Adrenal gland (tissue), 5 donors: ENCODE data around the gene C1orf232.

Experiments
- POLR2A ChIP-seq, 2 donors: fragments of 450-650 bp; IDR thresholded peaks; one replicate each; pipeline ENCODE4 v1.6.1; 2017; ENCODE audit warnings: antibody characterized with exemption in 2 of 2, mild to moderate bottlenecking in 2 of 2, moderate library complexity in 1 of 2
- TF ChIP-seq, protein P1 (sequence below), 6 experiments: fragments of 450-650 bp in 4 of 6; fragments of 200-600 bp in 2 of 6; sonication (generic) in 1 of 6; IDR thresholded peaks; 1 replicate in 5 of 6; 2 replicates in 1 of 6; pipeline versions ENCODE4 v1.5.1 to v1.8.0; 2016 to 2021; ENCODE audit warnings: antibody characterized with exemption in 6 of 6, mild to moderate bottlenecking in 2 of 6, moderate library complexity in 1 of 6
- donor health status: DM: no; HTN: no; CAD: no.

DNA sequence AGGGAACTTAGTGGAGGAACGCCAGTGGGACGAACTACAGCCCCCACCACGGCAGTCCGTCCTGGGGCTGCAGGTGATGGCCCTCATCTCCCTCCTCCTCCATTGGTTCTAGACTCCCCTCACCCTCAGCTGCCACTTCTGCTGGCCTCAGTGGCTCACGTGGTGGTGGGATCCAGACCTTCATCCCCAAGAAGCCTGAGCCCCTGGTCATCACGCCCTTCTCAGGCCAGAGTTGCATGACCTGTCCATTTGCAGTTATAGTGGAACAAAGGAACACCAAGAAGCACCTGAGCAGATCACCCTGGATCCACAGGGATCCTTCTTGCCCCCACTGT is 22.8 kb downstream of the C1orf232 start:
- TF ChIP-seq, protein P1, sequence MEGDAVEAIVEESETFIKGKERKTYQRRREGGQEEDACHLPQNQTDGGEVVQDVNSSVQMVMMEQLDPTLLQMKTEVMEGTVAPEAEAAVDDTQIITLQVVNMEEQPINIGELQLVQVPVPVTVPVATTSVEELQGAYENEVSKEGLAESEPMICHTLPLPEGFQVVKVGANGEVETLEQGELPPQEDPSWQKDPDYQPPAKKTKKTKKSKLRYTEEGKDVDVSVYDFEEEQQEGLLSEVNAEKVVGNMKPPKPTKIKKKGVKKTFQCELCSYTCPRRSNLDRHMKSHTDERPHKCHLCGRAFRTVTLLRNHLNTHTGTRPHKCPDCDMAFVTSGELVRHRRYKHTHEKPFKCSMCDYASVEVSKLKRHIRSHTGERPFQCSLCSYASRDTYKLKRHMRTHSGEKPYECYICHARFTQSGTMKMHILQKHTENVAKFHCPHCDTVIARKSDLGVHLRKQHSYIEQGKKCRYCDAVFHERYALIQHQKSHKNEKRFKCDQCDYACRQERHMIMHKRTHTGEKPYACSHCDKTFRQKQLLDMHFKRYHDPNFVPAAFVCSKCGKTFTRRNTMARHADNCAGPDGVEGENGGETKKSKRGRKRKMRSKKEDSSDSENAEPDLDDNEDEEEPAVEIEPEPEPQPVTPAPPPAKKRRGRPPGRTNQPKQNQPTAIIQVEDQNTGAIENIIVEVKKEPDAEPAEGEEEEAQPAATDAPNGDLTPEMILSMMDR (IDR thresholded peaks at IDR 0.05), result no peak
- no peak for TF ChIP-seq POLR2A (IDR thresholded peaks at IDR 0.05)
